GM18858 (cell line): ENCODE results near the gene MYLK.

Experiments used
- ATAC-seq: cut with Tn5 transposase; IDR thresholded peaks from one replicate; pipeline ENCODE4 v1.9.1; 2021; ENCODE audit not compliant: unreplicated experiment

The MYLK gene

GRCh38 chr3:123795471-123796251 is 88.5 kb downstream of the MYLK start:
- no peak for ATAC-seq

GRCh38 chr3:123793425-123793824 is 90.7 kb downstream of the MYLK start:
- no peak for ATAC-seq

GRCh38 chr3:123792473-123793201 is 91.5 kb downstream of the MYLK start:
- ATAC-seq, result no peak

- no peak for ATAC-seq
Measured at GRCh38 chr3:123791898-123792297, 92.2 kb downstream of the MYLK start.

- ATAC-seq, result no peak
Measured at GRCh38 chr3:123791417-123791816, 92.7 kb downstream of the MYLK start.

GRCh38 chr3:123791073-123791370 is 93.1 kb downstream of the MYLK start:
- ATAC-seq, result no peak

- ATAC-seq, result no peak
Measured at GRCh38 chr3:123790254-123791072, 93.7 kb downstream of the MYLK start.

GRCh38 chr3:123789760-123790159 is 94.4 kb downstream of the MYLK start:
- ATAC-seq, result no peak

GRCh38 chr3:123789160-123789559 is 95.0 kb downstream of the MYLK start:
- no peak for ATAC-seq

- no peak for ATAC-seq
Measured at GRCh38 chr3:123788710-123789109, 95.4 kb downstream of the MYLK start.

- no peak for ATAC-seq
Measured at GRCh38 chr3:123787133-123787532, 97.0 kb downstream of the MYLK start.

GRCh38 chr3:123785602-123786001 is 98.5 kb downstream of the MYLK start:
- ATAC-seq, result no peak

GRCh38 chr3:123783811-123784210 is 100.3 kb downstream of the MYLK start:
- no peak for ATAC-seq

- ATAC-seq, result no peak
Measured at GRCh38 chr3:123783050-123783689, 101.0 kb downstream of the MYLK start.

GRCh38 chr3:123782488-123782887 is 101.6 kb downstream of the MYLK start:
- ATAC-seq, result no peak

GRCh38 chr3:123781571-123782275 is 102.4 kb downstream of the MYLK start:
- ATAC-seq, result no peak

GRCh38 chr3:123781138-123781537 is 103.0 kb downstream of the MYLK start:
- no peak for ATAC-seq

GRCh38 chr3:123780656-123781055 is 103.5 kb downstream of the MYLK start:
- no peak for ATAC-seq

- no peak for ATAC-seq
Measured at GRCh38 chr3:123779655-123780231, 104.4 kb downstream of the MYLK start.

- ATAC-seq, result no peak
Measured at GRCh38 chr3:123778991-123779622, 105.0 kb downstream of the MYLK start.
